ENCODE data around the gene ARHGAP28.

DNA sequence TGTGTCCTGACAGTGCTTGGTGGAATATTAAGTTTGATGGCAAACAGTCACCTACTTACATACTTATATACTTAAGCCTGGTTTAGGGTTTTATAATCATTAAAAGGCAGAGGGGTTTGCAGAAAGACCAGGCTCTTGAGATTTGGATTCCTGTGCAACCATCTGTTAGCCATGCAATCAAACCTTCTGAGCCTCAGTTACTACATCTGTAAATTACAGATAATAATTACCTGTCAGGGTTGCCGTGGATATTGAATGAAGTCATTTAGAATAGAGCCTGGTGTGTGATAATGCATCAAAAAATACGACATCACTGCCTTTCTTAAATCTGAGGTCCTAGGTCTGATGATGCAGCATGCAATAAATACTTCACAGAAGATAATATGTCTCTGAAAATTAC, 152.9 kb downstream of the ARHGAP28 start:
- TF ChIP-seq, protein P1, sequence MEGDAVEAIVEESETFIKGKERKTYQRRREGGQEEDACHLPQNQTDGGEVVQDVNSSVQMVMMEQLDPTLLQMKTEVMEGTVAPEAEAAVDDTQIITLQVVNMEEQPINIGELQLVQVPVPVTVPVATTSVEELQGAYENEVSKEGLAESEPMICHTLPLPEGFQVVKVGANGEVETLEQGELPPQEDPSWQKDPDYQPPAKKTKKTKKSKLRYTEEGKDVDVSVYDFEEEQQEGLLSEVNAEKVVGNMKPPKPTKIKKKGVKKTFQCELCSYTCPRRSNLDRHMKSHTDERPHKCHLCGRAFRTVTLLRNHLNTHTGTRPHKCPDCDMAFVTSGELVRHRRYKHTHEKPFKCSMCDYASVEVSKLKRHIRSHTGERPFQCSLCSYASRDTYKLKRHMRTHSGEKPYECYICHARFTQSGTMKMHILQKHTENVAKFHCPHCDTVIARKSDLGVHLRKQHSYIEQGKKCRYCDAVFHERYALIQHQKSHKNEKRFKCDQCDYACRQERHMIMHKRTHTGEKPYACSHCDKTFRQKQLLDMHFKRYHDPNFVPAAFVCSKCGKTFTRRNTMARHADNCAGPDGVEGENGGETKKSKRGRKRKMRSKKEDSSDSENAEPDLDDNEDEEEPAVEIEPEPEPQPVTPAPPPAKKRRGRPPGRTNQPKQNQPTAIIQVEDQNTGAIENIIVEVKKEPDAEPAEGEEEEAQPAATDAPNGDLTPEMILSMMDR (IDR thresholded peaks at IDR 0.05; ENCODE audit: low read depth, low read length, poor library complexity, severe bottlenecking), result no peak
- no peak for TF ChIP-seq EZH2phosphoT487 (IDR thresholded peaks at IDR 0.05; ENCODE audit: borderline replicate concordance, low read length)
